ENCODE data around the gene PRKCE. TPM values are rescaled to one million over a fixed set of nuclear protein-coding genes. Genes with fewer than 3 reads are reported as not detected.

PRKCE gene
- total and polyA plus RNA-seq, 2 of the 8 experiments (the other 6 are each of a cell fraction or from before 2014, with no cell fraction given): 0.54 to 2.1 TPM

- FAIRE-seq (no peak), DNase-seq (ENCODE audit: low read depth in 1 of 2, low spot score in 2 of 2) (no peak)
- H3K23me2 ChIP-seq (ENCODE audit: low read depth, low read length): no peaks in the 10 kb centered on the region
- H2BK5ac ChIP-seq (ENCODE audit: low read depth, low read length): no peak overlapping the region
- H3K4ac ChIP-seq (replicated peaks; ENCODE audit: insufficient read length, low read depth, low read length): no peak overlapping the region
- H4K20me1 ChIP-seq (replicated peaks in 1 of 2; ENCODE audit: control insufficient read depth in 1 of 2, insufficient read depth in 2 of 2, low read length in 2 of 2): no peaks in the 10 kb centered on the region
- WGBS, 2 experiments (ENCODE audit: extremely low coverage in 1 of 2, insufficient coverage in 1 of 2, insufficient read length in 1 of 2, insufficient replicate concordance in 2 of 2, low coverage in 1 of 2, low lambda C conversion rate in 2 of 2, missing lambda C conversion rate in 1 of 2): 90% methylated on average over 3 of the region's 3 CpGs; no CpG with 5 or more reads in 1 of the 2 experiments
- H3K4me1 ChIP-seq (replicated peaks in 1 of 4; ENCODE audit: control insufficient read depth in 3 of 4, insufficient read depth in 4 of 4, low read length in 3 of 4): peaks cover 0 to 3% (median 0%) of the 10 kb centered on the region in 4 experiments; a peak in 1 of 7 replicates
- no peak overlapping the region for H3K27ac ChIP-seq (ENCODE audit: low read depth, low read length)
- no peak overlapping the region for H2BK20ac ChIP-seq (ENCODE audit: low read length)
- no peak overlapping the region for H3K56ac ChIP-seq (replicated peaks; ENCODE audit: insufficient read length, low read depth, low read length)
- H4K8ac ChIP-seq (ENCODE audit: extremely low read depth, insufficient read depth, low read length): no peak overlapping the region
- TF ChIP-seq MAFK (IDR thresholded peaks at IDR 0.05; ENCODE audit: low read depth, low read length) (no peak), SAP30 (IDR thresholded peaks at IDR 0.05; ENCODE audit: insufficient read depth, insufficient replicate concordance, low read length) (no peak), EP300 (IDR thresholded peaks at IDR 0.05; ENCODE audit: borderline replicate concordance in 1 of 2, low read depth in 2 of 2, low read length in 2 of 2) (no peak), RFX5 (IDR thresholded peaks at IDR 0.05; ENCODE audit: borderline replicate concordance, low read depth, low read length) (no peak), ATF2 (IDR thresholded peaks at IDR 0.05; ENCODE audit: low read length) (no peak), CHD2 (IDR thresholded peaks at IDR 0.05; ENCODE audit: low read length) (no peak), TCF12 (IDR thresholded peaks at IDR 0.05; ENCODE audit: low read depth, low read length) (no peak), KDM4A (IDR thresholded peaks at IDR 0.05; ENCODE audit: low read depth, low read length, severe bottlenecking) (no peak), CEBPB (IDR thresholded peaks at IDR 0.05; ENCODE audit: low read depth, low read length) (no peak), KDM5A (IDR thresholded peaks at IDR 0.05; ENCODE audit: low read length) (no peak)
- H4K91ac ChIP-seq (replicated peaks; ENCODE audit: insufficient read length, low read length): no peak overlapping the region
- H3K4me3 ChIP-seq (ENCODE audit: extremely low read depth in 1 of 4, insufficient read depth in 2 of 4, low read depth in 3 of 4, low read length in 4 of 4): no peak overlapping the region
- H4K5ac ChIP-seq (ENCODE audit: insufficient read length, low read depth, low read length): no peak overlapping the region
- no peak overlapping the region for H3K18ac ChIP-seq (ENCODE audit: extremely low read depth, low read length)
- no peaks in the 10 kb centered on the region; a peak in 1 of 7 replicates for H3K27me3 ChIP-seq (replicated peaks in 1 of 4; ENCODE audit: control insufficient read depth in 3 of 4, extremely low read depth in 1 of 4, insufficient read depth in 3 of 4, low read length in 3 of 4)
- H3K14ac ChIP-seq (ENCODE audit: insufficient read length): no peak overlapping the region
- ChIA-PET CTCF (ENCODE audit: partially characterized antibody) (interaction anchor here (0.8 to 2.1 kb wide), 2 partner anchors 10 to 29 kb away, joined by 3 to 9 read pairs; no protein-coding TSS in a partner anchor), POLR2A (ENCODE audit: partially characterized antibody) (no interaction called here)
- H2BK12ac ChIP-seq (ENCODE audit: low read depth, low read length): no peak overlapping the region
- H3K9ac ChIP-seq (replicated peaks in 1 of 4; ENCODE audit: extremely low read depth in 1 of 4, low read depth in 3 of 4, low read length in 3 of 4): no peak overlapping the region
- no peaks in the 10 kb centered on the region for H3K9me3 ChIP-seq (ENCODE audit: insufficient read depth in 2 of 2, low read depth in 1 of 2, low read length in 1 of 2)
- H3K4me2 ChIP-seq (ENCODE audit: insufficient read depth in 1 of 2, low read depth in 2 of 2, low read length in 2 of 2): no peak overlapping the region
- H3K36me3 ChIP-seq (ENCODE audit: control insufficient read depth in 2 of 4, insufficient read depth in 4 of 4, low read length in 3 of 4): no peaks in the 10 kb centered on the region
- H3K79me2 ChIP-seq (ENCODE audit: control insufficient read depth in 1 of 2, insufficient read depth in 2 of 2, low read length in 2 of 2): no peaks in the 10 kb centered on the region
- H2AFZ ChIP-seq (ENCODE audit: low read length): no peak overlapping the region
- no peak overlapping the region for H2BK15ac ChIP-seq (ENCODE audit: low read length)
- H3K23ac ChIP-seq (ENCODE audit: insufficient read length): no peak overlapping the region
- H3K79me1 ChIP-seq (ENCODE audit: low read depth, low read length): no peaks in the 10 kb centered on the region
- no peak overlapping the region for H2AK5ac ChIP-seq (ENCODE audit: low read depth, low read length)
- H2BK120ac ChIP-seq (replicated peaks; ENCODE audit: low read depth, low read length): no peak overlapping the region
These were observed 116.7 kb downstream of the PRKCE start for GRCh38 chr2:45768208-45768607.
